ENCODE results near the gene XYLT1.
"Not testable (repeated sequence)": the region's sequence is repeated elsewhere in the genome, so short reads cannot be mapped to it uniquely, and the experiment has no call there.

The XYLT1 gene

DNA sequence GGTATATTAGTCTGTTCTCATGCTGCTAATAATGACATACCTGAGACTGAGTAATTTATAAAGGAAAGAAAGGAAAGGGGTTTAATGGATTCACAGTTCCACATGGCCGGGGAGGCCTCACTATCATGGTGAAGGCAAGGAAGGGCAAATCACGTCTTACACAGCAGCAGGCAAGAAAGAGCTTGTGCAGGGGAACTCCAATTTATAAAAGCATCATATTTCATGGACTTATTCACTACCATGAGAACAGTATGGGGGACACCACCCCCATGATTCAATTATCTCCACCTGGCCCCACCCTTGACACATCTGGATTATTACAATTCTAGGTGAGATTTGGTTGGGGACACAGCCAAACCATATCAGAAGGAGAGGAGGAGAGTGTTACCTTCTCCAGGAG is 17.7 kb upstream of the XYLT1 start:
- TF ChIP-seq, protein P1, sequence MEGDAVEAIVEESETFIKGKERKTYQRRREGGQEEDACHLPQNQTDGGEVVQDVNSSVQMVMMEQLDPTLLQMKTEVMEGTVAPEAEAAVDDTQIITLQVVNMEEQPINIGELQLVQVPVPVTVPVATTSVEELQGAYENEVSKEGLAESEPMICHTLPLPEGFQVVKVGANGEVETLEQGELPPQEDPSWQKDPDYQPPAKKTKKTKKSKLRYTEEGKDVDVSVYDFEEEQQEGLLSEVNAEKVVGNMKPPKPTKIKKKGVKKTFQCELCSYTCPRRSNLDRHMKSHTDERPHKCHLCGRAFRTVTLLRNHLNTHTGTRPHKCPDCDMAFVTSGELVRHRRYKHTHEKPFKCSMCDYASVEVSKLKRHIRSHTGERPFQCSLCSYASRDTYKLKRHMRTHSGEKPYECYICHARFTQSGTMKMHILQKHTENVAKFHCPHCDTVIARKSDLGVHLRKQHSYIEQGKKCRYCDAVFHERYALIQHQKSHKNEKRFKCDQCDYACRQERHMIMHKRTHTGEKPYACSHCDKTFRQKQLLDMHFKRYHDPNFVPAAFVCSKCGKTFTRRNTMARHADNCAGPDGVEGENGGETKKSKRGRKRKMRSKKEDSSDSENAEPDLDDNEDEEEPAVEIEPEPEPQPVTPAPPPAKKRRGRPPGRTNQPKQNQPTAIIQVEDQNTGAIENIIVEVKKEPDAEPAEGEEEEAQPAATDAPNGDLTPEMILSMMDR (IDR thresholded peaks at IDR 0.05; ENCODE audit: low read depth, low read length, missing control alignments): no peak
- DNase-seq (ENCODE audit: low read depth): no peak
- no peak overlapping the region for H3K4me3 ChIP-seq (ENCODE audit: low read depth, low read length)

DNA sequence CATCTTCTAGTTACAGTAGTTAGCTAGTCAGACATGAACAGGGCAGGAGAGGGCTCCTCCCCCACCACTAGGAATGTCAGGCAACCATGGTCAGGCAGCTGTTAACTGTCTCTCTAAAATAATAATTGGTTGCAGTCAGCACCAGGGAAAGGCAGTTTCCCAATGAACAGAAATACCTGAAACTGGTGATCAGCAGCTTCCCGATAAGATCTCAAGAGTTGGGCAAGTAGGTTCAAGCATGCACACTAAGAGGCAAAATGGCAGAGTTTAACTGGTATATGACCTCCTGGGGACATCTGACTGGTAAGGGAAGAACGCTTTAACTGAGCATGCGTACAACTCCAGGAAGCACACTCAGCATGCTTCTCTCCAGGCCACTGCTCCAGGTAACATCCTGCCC is 12.6 kb upstream of the XYLT1 start:
- H3K4me3 ChIP-seq (ENCODE audit: low read depth, low read length): no peak overlapping the region
- no peak for DNase-seq (ENCODE audit: low read depth)
- TF ChIP-seq, protein P1 (IDR thresholded peaks at IDR 0.05; ENCODE audit: low read depth, low read length, missing control alignments): no peak

DNA sequence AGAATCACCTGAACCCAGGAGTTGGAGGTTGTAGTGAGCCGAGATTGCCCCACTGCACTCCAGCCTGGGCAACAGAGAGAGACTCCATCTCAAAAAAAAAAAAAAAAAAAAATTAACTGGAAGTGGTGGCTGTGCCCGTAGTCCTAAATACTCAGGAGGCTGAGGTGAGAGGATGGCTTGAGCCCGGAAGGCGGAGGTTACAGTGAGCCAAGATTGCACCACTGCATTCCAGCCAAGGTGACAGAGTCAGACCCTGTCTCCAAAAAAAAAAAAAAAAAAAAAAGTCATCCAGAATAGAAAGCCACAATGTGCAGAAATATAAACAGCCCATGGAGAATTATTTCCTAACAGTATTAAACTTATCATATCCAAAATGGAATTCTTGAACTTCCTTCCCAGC is 11.6 kb upstream of the XYLT1 start:
- H3K4me3 ChIP-seq (ENCODE audit: low read depth, low read length): not testable (repeated sequence)

DNA sequence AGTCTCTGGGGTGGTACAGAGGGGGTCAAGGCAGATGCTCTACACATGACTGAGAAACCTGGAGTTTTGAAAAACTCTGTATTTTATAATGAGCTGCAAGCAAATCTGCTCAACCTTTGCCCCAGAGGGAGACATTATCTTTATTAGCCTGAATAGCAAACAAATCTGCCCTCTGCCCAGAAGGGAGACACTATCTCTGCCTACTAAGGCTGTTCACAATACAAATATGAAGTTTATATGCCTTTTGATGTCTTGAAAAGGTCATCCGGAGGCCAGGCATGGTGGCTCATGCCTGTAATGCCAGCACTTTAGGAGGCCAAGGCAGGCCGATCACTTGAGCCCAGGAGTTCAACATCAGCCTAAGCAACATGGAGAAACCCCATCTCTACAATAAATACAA is 11.0 kb upstream of the XYLT1 start:
- no peak overlapping the region for H3K4me3 ChIP-seq (ENCODE audit: low read depth, low read length)
- DNase-seq (ENCODE audit: low read depth): no peak
- TF ChIP-seq, protein P1 (IDR thresholded peaks at IDR 0.05; ENCODE audit: low read depth, low read length, missing control alignments): no peak

More for the DNA sequence above, 11.6 kb upstream of the XYLT1 start:
- not testable (repeated sequence) for DNase-seq (ENCODE audit: low read depth)

DNA sequence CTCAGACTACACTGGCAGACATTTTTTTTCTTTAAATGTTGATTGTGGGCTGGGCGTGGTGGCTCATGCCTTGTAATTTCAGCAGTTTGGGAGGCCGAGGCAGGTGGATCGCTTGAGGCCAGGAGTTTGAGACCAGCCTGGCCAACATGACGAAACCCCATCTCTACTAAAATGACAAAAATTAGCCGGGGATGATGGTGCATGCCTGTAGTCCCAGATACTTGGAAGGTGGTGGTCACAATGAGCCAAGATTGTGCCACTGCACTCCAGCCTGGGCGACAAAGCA is 6.4 kb upstream of the XYLT1 start:
- DNase-seq (ENCODE audit: low read depth); H3K4me3 ChIP-seq (ENCODE audit: low read depth, low read length): not testable (repeated sequence)

DNA sequence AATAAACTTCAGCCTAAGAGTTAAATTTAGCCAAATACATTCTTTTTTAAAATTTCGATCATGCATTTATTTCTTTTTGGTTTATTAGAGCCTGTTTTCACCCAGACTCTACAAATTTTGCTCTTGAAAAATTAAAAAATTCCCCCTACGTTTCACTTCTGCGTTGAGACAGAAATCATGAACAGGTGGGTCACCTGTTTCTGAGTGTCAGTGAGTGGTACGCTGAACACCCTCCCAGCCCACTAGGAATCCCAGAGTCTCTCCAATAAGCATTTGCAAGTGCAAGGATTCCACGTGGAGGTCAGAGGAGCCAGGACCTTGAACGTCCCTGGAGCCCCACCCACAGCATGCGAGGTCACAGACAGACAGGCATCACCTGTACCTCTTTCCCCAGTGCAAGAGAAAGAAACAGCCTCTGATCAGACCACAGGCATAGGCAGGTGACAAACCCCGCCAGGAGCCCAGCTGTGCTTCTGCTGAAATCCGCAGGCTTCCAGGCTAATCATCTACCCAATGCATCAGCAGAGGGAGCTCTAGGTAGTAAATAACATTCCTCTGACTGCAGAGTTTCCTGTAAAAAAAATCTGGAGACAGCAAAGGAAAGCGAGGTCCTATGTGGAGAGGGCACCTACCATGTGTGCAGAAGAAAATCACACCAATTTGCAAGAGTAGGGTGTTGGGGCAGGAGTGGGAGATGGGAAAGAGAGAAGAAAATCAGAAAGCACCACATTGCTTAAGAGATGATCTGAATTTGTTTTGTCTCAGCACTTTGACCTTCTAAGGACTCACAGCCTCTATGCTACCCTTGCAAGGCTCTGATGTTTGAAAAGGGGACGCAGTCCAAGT is 5.9 kb upstream of the XYLT1 start:
- DNase-seq (ENCODE audit: low read depth): no peak
- no peak overlapping the region for H3K4me3 ChIP-seq (ENCODE audit: low read depth, low read length)
- TF ChIP-seq, protein P1 (IDR thresholded peaks at IDR 0.05; ENCODE audit: low read depth, low read length, missing control alignments): peak; percentile 55

DNA sequence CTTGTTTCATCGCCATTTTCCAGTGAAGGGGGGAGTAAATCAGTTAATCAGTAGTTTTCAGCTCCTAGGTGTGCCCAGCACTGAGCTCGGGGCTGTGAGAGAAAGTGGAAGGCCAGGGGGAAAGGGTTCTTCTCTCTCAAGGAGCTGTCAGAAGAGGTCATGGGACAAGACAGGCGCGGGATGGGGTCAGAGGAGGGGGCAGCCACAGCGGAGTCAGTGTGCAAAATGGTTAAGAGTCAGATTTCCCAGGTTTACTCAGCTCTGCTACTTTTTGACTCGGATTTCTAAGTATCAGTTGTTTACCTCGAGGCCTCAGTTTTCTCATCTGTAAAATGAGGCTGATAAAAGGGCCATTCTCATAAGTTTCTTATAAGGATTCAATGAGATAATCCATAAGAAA is 4.3 kb upstream of the XYLT1 start:
- DNase-seq (ENCODE audit: low read depth): no peak
- H3K4me3 ChIP-seq (ENCODE audit: low read depth, low read length): no peak overlapping the region

DNA sequence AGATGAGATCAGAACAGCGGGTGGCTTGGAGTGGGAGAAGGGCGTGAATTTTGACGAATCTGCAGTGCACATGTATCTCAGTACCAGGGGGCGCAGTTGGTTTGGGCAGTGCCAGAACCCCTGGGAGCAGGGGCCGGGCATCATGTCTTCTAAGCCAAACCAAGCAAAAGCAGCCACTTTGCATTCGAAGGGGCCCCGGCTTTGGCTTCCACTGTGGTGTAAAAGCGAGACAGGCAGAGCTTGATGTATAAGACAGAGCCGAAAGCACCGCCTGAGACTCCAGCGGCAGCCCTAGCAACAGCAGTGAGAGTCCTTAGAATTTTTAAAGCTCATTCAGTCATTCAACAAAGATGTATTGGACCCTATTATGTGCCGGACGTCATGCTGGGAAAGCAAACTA is 3.8 kb upstream of the XYLT1 start:
- no peak for DNase-seq (ENCODE audit: low read depth)
- TF ChIP-seq, protein P1 (IDR thresholded peaks at IDR 0.05; ENCODE audit: low read depth, low read length, missing control alignments): no peak
- H3K4me3 ChIP-seq (ENCODE audit: low read depth, low read length): no peak overlapping the region

More for the DNA sequence above, 4.3 kb upstream of the XYLT1 start:
- TF ChIP-seq, protein P1 (IDR thresholded peaks at IDR 0.05; ENCODE audit: low read depth, low read length, missing control alignments): no peak
